Left lung (tissue), 10 donors: ENCODE data around the gene TSACC. TPM values are rescaled to one million over a fixed set of nuclear protein-coding genes. Genes with fewer than 3 reads are reported as not detected.
"Not testable (repeated sequence)": the region's sequence is repeated elsewhere in the genome, so short reads cannot be mapped to it uniquely, and the experiment has no call there.

Experiments used
- ATAC-seq: fragments of 200-7000 bp; cut with Tn5 transposase; one replicate; pipeline ENCODE4 v1.9.1; 2020; ENCODE audit warnings: moderate library complexity
- DNase-seq, 4 donors: peaks; one replicate each; pipeline ENCODE4 v3.0.0-alpha.2; 2013 to 2020
- H3K27ac ChIP-seq, 2 donors: fragments of 200-600 bp; sonication (generic) in 1 of 2; one replicate each; pipeline versions ENCODE4 v1.5.0 to v1.8.0; 2020 to 2021
- H3K27me3 ChIP-seq, 2 donors: fragments of 200-600 bp; sonication (generic) in 1 of 2; one replicate each; pipeline versions ENCODE4 v1.5.0 to v1.8.0; 2020 to 2021
- H3K36me3 ChIP-seq, 2 donors: fragments of 200-600 bp; sonication (generic) in 1 of 2; one replicate each; pipeline versions ENCODE4 v1.5.0 to v1.8.0; 2020 to 2021
- H3K4me1 ChIP-seq, 2 donors: fragments of 200-600 bp; one replicate each; pipeline ENCODE4 v1.8.0; 2021
- H3K4me3 ChIP-seq, 2 donors: fragments of 200-600 bp; sonication (generic) in 1 of 2; one replicate each; pipeline versions ENCODE4 v1.5.0 to v1.8.0; 2020 to 2021; ENCODE audit warnings: mild to moderate bottlenecking in 1 of 2
- H3K9me3 ChIP-seq, 2 donors: fragments of 200-600 bp; sonication (generic) in 1 of 2; one replicate each; pipeline versions ENCODE4 v1.5.0 to v1.8.0; 2020 to 2021
- intact Hi-C, 2 donors: fragments of 100-400 bp; cut with DNase I; formaldehyde crosslinking; loops; one replicate each; pipeline versions ENCODE4 v1.11.2 to v1.14.2; 2022
- polyA plus RNA-seq, 6 donors: library from polyadenylated mRNA; unstranded; fragments of 120-200 nt; gene quantifications; one replicate each; pipeline ENCODE4 v1.2.1, GENCODE V29; 2013; ENCODE audit not compliant: insufficient read length in 6 of 6
- total RNA-seq, 2 donors: library from RNA; stranded (reverse); fragmentation: NEBNext Ultra II Directional; extraction: Animal tissue kit (Norgen Biotek cat#: 25700); gene quantifications; one replicate each; pipeline ENCODE4 v1.2.1, GENCODE V29; 2021
- TF ChIP-seq, protein P1 (sequence below), 2 donors: fragments of 200-600 bp; sonication (generic) in 1 of 2; IDR thresholded peaks; one replicate each; pipeline versions ENCODE4 v1.5.0 to v1.8.0; 2021; ENCODE audit warnings: antibody characterized with exemption in 2 of 2
- donor health status: DM: no; HTN: yes; CAD: no.
- donor health status: DM: no; HTN: no; CAD: no.

TSACC gene
- total and polyA plus RNA-seq, 8 donors = 0.68 to 1.4 (median 0.84) TPM; not detected in 2

DNA sequence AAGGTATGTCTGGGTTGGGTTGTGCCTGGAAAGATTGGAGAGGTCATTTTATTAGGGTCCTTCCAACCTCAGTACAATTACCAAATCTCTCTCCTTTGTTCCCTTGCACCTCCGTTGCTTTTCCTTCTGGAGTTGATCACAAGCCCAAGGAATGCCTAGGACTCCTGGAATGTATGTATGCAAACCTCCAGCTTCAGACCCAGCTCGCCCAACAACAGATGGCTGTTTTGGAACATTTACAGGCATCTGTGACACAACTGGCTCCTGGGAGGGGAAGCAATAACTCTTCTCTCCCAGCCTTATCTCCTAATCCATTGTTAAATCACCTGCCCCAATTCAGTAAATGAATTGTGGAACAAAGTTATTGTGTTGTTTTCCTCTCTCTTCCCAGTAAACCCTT, 8.3 kb downstream of the TSACC start:
- ATAC-seq (no peak), DNase-seq (no peak)
- H3K27ac ChIP-seq = no peak overlapping the region
- H3K9me3 ChIP-seq = no peaks in the 10 kb centered on the region
- peaks cover 0 to 7% of the 10 kb centered on the region in 2 donors for H3K27me3 ChIP-seq
- no peaks in the 10 kb centered on the region for H3K4me1 ChIP-seq
- no peak overlapping the region for H3K4me3 ChIP-seq
- TF ChIP-seq, protein P1, sequence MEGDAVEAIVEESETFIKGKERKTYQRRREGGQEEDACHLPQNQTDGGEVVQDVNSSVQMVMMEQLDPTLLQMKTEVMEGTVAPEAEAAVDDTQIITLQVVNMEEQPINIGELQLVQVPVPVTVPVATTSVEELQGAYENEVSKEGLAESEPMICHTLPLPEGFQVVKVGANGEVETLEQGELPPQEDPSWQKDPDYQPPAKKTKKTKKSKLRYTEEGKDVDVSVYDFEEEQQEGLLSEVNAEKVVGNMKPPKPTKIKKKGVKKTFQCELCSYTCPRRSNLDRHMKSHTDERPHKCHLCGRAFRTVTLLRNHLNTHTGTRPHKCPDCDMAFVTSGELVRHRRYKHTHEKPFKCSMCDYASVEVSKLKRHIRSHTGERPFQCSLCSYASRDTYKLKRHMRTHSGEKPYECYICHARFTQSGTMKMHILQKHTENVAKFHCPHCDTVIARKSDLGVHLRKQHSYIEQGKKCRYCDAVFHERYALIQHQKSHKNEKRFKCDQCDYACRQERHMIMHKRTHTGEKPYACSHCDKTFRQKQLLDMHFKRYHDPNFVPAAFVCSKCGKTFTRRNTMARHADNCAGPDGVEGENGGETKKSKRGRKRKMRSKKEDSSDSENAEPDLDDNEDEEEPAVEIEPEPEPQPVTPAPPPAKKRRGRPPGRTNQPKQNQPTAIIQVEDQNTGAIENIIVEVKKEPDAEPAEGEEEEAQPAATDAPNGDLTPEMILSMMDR (IDR thresholded peaks at IDR 0.05) = no peak
- intact Hi-C loops = no loop called here
- H3K36me3 ChIP-seq = no peaks in the 10 kb centered on the region

- Histone ChIP-seq H3K4me1 (no peaks in the 10 kb centered on the region), H3K4me3 (no peak overlapping the region), H3K36me3 (no peaks in the 10 kb centered on the region), H3K27me3 (peaks cover 0 to 7% of the 10 kb centered on the region in 2 donors), H3K9me3 (no peaks in the 10 kb centered on the region), H3K27ac (no peak overlapping the region)
- DNase-seq (no peak), ATAC-seq (no peak)
- intact Hi-C loops = no loop called here
- TF ChIP-seq, protein P1 (IDR thresholded peaks at IDR 0.05) = no peak
Observed at GRCh38 chr1:156347331-156347730, 9.0 kb downstream of the TSACC start.

GRCh38 chr1:156352481-156352880, 14.2 kb downstream of the TSACC start:
- H3K4me3 ChIP-seq, H3K4me1 ChIP-seq, intact Hi-C loops, ATAC-seq, H3K9me3 ChIP-seq, H3K36me3 ChIP-seq, H3K27ac ChIP-seq: not testable (repeated sequence)
- DNase-seq = peak in 1 of 4 donors; percentile 65
- H3K27me3 ChIP-seq = peaks cover 0 to 29% of the 10 kb centered on the region in 2 donors

- Histone ChIP-seq H3K4me1 (no peaks in the 10 kb centered on the region), H3K4me3 (no peak overlapping the region), H3K27me3 (peaks cover 0 to 53% of the 10 kb centered on the region in 2 donors), H3K36me3 (no peaks in the 10 kb centered on the region), H3K27ac (no peak overlapping the region), H3K9me3 (no peaks in the 10 kb centered on the region)
- DNase-seq (no peak), ATAC-seq (peak; percentile 19)
- intact Hi-C loops = no loop called here
- TF ChIP-seq, protein P1 (IDR thresholded peaks at IDR 0.05) = no peak
Observed at GRCh38 chr1:156356262-156356874, 18.0 kb downstream of the TSACC start.

DNA sequence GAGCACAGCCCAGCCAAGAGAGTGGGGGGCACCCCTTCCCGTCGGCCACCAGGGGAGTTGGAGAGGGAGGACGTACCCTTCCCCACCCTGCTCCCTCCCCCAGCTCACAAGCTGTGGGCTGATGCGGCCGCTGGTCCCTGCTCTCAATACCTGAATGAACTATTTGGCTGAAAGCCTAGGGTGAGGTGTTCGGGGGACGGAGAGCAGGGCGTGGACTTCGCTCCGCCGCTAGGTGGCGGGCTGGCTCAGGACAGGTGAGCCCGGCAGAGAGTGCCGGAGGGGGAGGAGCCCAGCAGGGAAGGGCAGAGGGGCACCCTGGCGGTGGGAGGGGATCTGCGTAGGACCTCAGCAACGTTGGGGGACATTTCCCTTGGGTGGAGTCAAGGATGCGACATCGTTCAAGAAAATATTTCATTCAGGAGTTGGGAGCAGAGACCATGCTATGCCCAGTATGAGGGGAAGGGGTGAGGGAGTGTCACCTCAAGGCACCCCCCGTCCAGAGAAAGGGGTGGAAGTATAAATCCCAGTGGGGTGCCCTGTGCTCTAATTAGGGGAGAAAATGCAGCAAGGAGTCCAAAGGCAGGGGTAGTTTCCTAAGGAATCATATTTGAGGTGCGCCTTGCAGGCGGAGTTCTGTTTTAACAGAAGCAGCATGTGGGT, 18.7 kb downstream of the TSACC start:
- Histone ChIP-seq H3K36me3 (no peaks in the 10 kb centered on the region), H3K4me1 (no peaks in the 10 kb centered on the region), H3K27ac (no peak overlapping the region), H3K4me3 (no peak overlapping the region), H3K9me3 (no peaks in the 10 kb centered on the region), H3K27me3 (peaks cover 0 to 53% of the 10 kb centered on the region in 2 donors)
- intact Hi-C loops = no loop called here
- TF ChIP-seq, protein P1 (IDR thresholded peaks at IDR 0.05) = peak; percentile 75 to 92
- DNase-seq = peak; percentile 42 to 91 (median 77)
- peak; percentile 98 for ATAC-seq
